COLO829 (cell line): ENCODE data around the gene BRI3BP.
"Not testable (repeated sequence)": the region's sequence is repeated elsewhere in the genome, so short reads cannot be mapped to it uniquely, and the experiment has no call there.

Experiments
- DNase-seq: peaks from one replicate; pipeline ENCODE4 v3.0.0; 2012; ENCODE audit warnings: low spot score

Gene BRI3BP

GRCh38 chr12:125068391-125068790, 74.9 kb downstream of the BRI3BP start:
- DNase-seq, result no peak

- no peak for DNase-seq
Observed at GRCh38 chr12:125069616-125070015, 76.2 kb downstream of the BRI3BP start.

GRCh38 chr12:125070112-125070511, 76.7 kb downstream of the BRI3BP start:
- no peak for DNase-seq

- DNase-seq, result no peak
Observed at GRCh38 chr12:125070661-125071390, 77.4 kb downstream of the BRI3BP start.

- DNase-seq, result no peak
Observed at GRCh38 chr12:125071456-125071855, 78.0 kb downstream of the BRI3BP start.

GRCh38 chr12:125072496-125072895, 79.1 kb downstream of the BRI3BP start:
- DNase-seq, result no peak

- not testable (repeated sequence) for DNase-seq
Observed at GRCh38 chr12:125074294-125074693, 80.8 kb downstream of the BRI3BP start.

- no peak for DNase-seq
Observed at GRCh38 chr12:125076103-125076502, 82.7 kb downstream of the BRI3BP start.

GRCh38 chr12:125079084-125079483, 85.6 kb downstream of the BRI3BP start:
- DNase-seq, result no peak

- DNase-seq, result no peak
Observed at GRCh38 chr12:125079648-125080645, 86.5 kb downstream of the BRI3BP start.
